HG03159 (cell line): Measurements from ENCODE around the gene SGTA.
"Not testable (repeated sequence)": the region's sequence is repeated elsewhere in the genome, so short reads cannot be mapped to it uniquely, and the experiment has no call there.

ENCODE experiments used
- ATAC-seq: cut with Tn5 transposase; IDR thresholded peaks from one replicate; pipeline ENCODE4 v1.9.1; 2021; ENCODE audit warnings: mild to moderate bottlenecking, moderate library complexity; ENCODE audit not compliant: unreplicated experiment

Gene SGTA

DNA sequence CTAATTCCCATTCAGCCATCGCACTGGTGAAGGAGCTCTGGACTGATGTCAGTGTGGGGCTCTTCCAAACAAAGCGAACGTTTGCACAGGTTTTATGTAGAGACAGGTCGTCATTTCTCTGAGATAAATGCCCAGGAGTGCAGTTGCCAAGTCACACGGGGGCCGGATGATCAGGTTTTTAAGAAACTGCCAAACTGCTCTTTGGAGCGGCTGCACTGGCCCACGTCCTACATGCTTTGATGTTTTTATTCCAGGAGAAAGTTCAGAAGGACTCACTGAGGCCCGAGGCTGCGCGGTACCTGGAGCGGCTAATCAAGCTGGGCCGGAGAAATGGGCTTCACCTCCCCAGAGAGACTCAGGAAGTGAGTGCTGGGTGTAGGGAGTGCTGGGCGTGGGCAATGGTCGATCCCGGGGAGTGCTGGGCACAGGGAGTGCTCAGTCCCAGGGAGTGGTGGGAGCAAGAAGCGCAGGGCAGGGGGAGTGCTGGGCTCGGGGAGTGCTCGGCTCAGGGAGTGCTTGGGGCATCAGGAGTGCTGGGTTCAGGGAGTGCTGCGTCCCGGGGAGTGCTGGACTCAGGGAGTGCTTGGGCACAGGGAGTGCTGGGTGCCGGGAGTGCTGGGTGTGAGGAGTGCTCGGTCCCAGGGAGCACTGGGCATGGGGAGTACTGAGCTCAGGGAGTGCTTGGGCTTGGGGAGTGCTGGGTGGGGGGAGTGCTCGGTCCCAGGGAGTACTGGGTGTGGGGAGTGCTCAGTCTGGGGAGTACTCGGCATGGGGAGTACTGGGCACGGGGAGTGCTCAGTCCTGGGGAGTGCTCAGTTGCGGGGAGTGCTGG is 13.0 kb upstream of the SGTA start:
- no peak for ATAC-seq

DNA sequence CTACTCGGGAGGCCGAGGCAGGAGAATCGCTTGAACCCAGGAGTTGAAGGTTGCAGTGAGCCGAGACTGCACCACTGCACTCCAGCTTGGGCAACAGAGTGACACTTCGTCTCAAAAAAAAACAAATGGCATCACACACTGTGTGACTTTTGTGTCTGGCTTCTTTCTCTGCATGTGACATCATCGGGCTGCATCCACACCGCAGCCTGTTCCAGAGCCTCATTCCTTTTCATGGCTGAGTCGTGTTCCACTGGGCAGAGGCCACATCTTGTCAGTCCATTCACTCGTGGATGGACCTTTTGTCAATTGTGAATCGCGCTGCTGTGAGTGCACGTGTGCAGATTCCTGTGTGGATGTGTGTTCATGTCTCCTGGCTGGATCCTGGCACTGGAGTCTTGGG is 10.5 kb upstream of the SGTA start:
- ATAC-seq, result no peak

DNA sequence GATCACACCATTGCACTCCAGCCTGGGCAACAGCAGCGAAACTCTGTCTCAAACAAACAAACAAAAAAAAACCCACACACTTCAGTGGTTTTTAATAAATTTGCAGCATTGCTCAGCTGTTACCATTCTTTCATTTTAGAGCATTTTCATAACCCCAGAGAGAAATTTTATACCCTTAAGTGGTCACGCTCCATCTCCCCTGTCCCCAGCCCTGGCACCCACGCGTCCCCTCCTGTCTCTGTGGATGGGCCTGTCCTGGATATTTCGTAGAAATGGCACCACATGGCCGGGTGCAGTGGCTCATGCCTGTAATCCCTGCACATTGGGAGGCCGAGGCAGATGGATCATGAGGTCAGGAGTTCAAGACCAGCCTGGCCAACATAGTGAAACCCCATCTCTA is 10.1 kb upstream of the SGTA start:
- ATAC-seq, result no peak

DNA sequence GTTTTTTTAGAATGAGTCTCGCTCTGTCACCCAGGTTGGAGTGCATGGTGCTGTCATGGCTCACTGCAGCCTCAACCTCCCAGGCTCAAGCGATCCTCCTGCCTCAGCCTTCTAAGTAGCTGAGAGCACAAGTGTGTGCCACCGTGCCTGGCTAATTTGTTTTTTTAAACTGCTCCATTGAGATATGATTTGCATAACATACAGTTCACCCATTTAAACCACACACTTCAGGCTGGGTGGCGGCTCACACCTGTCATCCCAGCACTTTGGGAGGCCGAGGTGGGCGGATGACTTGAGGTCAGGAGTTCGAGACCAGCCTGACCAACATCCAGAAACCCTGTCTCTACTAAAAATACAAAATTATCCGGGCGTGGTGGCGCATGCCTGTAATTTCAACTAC is 9.6 kb upstream of the SGTA start:
- ATAC-seq, result not testable (repeated sequence)

DNA sequence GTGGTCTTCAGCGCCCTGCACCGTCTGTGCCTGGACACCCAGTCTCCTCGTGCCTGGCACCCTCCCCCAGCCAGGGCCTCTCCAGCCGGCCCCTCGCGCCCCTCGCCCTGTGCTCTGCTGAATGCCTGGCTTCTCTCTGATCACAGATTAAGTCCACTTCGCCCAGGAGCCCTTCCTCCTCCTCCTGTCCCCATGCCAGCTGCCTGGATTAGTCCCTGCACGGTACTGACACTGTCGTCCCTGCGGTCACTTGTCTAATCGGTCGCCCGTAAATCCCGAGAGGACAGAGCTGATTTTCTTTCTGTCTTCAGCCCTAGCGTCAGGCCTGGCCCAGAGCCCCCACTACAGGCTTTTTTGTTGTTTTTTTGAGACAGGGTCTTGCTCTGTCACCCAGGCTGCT is 8.8 kb upstream of the SGTA start:
- ATAC-seq, result no peak

DNA sequence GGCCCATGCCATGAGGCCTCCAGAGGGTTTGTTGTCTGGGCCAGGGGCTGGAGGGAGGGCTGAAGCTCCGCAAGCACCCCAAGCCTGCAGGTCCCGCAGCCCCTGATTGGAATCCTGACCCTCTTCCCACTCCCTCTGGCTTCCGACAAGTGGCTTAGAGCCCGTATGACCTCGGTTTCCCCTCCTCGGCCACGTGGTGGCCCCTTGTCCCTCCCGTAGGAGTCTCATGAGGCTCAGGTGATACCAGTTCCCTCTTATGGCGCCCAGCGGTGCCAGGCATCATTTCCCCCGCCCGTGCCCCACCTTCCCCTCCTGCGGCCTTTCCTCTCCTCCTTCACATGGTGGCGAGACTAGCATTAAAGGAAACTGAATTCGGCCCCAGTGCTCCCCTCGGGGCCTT is 8.4 kb upstream of the SGTA start:
- no peak for ATAC-seq

DNA sequence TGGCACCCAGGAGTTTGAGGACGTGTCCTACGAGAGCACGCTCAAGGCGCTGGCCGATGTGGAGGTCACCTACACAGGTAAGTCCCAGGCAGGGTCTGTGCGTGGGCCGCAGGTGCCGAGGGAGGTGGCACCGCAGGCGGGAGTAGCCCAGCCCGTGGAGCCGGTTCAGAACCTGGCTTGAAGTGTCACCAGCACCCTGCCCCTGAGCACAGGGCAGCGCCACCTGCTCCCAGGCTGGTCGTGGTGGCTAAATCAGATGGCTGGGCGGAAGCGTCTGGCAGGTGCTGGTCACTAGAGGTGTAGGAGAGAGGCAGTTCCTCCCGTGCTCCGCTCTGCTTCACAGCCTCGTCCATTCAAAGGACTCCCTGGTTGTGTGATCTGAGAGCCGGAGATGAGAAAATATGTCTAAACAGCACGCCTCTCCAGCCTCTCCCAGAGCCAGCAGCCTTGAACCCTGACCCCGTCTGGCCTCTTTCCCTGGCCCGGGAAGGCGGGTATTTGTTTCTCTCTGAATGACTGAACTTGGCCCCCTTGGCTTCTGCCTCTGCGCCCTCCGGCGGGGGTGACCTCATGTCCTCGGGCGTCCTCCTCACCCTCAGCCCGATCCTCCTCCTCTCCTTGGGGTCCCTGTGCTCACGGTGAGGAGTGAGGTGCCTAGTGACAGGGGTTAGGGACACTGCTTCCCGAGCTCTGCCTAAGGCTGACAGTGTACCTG is 7.6 kb upstream of the SGTA start:
- no peak for ATAC-seq

DNA sequence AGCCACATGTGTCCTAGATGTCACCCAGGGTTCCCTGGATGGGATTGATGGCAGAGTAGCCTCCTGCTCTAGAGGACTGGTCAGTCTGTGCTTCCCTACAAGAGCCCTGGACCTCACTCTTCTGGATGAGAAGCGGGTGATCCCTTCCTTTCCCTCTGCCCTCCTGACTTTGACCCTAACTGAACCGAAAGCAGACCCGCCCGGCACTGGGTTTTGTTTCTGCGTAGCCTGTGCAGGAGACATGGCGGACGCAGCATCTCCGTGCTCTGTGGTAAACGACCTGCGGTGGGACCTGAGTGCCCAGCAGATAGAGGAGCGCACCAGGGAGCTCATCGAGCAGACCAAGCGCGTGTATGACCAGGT is 7.1 kb upstream of the SGTA start:
- no peak for ATAC-seq

DNA sequence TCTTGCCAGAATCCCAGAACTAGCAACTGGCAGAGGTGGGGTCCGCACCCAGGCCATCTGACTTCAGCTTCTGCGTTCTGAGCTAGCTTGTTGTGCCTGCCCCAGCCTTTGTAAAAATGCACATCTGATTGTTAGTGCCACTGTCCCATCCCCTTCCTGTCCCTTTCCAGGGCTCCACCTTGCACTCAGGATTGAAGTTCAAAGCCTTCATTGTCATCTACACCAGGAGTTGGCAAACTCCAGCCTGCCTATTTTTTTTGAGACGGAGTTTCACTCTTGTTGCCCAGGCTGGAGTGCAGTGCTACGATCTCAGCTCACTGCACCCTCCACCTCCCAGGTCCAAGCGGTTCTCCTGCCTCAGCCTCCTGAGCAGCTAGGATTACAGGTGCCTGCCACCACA is 5.2 kb upstream of the SGTA start:
- ATAC-seq, result no peak

DNA sequence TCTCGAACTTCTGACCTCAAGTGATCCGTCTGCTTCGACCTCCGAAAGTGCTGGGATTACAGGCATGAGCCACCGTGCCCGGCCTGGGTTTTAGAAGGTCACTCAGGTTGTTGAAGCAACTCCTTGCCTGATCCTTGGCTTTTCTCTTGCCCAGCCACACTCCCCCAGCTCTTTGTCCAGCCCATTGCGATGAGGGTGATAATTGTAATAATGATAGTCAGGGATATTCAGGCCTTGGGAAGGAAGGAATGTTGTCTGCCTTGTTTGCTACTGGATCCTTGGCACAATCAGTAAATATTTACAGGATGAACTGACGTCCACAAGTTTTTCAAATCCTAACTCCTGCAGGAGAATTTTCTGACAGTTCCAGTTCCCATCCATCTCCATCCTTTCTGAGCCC is 4.0 kb upstream of the SGTA start:
- ATAC-seq, result no peak

DNA sequence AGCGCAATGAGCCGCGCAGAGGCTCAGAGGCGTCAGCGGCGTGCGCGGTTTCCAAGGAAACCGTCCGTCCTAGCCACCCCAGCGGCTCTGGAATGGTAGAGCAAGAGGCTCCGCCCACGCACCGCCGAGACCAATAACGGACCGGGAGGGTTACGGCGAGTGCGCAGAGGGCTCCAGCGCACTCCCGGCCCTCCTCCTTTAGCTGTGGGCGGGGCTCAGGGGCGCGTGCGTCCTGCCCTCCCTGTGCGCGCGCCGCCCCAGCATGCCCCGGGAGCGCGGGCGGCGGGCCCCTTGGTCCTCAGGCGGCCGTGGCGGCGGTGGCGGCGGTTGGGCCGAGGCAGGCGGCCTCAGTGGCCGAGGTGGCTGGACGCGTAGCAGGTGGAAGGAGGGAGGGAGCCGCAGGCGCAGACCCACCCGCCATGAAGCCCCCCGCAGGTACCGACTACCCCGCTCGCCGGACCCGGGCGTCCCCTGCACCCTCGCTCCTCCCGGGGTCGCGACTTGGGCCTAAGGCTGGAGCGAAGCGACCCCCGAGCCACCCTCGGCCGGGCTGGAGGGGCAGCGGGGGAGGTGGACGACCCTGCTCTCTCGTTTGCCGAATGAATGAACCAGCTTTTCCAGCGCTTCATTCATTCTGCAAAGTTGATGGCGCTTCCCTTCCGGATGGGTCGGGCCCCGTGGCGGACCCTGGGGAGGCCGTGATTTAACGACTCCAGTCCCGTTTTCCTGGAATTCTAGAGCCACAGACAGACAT is 2.3 kb upstream of the SGTA start, which contains the start of gene THOP1:
Gene THOP1 (plus strand): TSS at position 260 of the 754 bp plus-strand sequence. CDS start 160 bp downstream, at position 420.
- ATAC-seq, result peak; percentile 62

DNA sequence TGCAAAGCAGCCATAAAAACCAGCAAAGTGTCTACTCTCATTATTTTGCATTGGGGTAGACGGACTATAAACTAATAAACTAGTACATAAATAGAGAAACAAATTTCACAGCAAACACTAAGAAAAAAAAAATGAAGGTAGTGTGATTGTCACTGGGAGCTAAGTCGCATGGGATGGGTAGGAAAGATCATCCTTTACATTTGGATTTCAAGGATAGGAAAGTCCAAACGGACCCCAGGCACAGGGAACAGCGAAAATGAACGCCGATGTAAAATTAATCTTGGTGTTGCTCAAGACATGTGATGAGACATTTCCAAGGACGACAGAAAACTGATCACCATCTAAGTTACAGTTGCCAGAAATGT is 690 bp upstream of the SGTA start:
- no peak for ATAC-seq

DNA sequence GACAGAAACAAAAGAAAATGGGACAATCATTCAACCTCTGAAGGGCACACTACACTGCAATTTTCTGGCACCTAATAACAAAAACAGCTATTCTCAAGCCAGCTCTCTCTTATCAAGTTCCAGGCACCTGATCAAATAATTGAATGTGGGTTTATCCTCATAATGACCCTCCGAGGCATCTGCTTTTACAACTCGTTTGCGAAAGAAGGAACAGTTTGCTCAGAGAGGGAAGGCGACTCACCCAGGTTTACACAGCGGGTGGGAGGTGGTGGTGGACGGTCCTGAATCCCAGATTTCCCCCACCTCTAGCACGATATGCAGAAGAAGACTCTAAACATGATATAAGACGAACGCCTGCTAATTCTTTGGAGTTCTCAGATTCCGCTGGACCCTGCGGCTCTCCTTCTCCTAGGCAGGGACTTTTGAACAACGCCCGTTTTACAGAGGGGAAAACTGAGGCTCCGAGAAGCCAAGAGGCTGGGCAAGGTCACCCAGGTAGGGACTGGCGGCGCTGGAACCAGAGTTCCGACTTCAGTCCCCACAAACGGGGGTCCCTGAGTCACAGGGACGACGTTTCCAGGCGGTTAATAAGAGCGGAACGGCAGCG is 641 bp downstream of the SGTA start:
- no peak for ATAC-seq

DNA sequence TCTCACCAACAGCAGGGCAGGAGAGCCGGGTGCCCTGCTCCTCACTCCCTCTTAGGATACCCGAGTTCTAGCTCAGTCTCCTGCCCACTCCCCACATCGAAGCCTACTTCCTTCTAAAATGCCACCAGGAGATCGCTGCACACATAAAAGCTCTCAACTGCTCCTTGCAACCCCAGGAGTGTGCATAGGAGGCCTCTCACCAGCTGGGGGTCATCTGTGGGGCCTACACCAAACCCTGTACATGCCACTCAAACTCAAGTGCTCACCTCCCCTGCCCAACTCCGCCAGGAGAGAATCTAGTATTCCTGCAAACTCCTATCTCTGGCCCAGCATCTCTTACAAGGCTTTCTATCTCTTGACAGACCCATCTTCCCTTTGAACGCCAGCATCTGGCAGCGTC is 2.8 kb downstream of the SGTA start:
- ATAC-seq, result no peak

DNA sequence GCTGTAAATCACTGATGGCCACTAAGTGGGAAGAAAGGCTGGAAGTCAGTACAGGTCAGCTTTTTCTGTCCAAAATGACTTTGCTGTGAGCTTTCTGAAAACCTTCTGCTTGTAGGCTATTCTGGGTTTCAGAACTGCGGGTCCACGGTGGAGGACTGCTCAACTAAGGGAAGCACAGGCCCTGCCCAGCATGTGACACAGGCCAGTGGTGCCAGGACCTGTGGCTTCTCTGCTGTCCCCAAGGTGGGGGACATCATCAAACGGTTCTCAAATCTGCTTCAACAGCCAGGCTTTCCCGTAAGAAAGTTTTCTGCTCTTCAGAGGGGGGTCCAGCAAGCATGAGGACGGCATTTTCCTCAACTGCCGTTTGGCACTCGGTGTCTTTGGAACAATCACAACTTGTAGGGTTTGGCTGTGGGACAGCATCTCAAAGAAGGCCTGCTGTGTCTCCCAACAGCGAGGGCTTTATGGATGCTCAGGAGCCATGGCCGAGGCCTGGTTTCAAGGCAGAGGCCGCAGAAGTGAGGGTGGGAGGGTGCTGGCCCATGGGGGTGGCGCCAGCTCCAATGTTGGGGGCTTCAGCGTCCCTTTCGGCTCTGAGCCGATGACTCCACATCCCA is 3.8 kb downstream of the SGTA start:
- ATAC-seq, result no peak

DNA sequence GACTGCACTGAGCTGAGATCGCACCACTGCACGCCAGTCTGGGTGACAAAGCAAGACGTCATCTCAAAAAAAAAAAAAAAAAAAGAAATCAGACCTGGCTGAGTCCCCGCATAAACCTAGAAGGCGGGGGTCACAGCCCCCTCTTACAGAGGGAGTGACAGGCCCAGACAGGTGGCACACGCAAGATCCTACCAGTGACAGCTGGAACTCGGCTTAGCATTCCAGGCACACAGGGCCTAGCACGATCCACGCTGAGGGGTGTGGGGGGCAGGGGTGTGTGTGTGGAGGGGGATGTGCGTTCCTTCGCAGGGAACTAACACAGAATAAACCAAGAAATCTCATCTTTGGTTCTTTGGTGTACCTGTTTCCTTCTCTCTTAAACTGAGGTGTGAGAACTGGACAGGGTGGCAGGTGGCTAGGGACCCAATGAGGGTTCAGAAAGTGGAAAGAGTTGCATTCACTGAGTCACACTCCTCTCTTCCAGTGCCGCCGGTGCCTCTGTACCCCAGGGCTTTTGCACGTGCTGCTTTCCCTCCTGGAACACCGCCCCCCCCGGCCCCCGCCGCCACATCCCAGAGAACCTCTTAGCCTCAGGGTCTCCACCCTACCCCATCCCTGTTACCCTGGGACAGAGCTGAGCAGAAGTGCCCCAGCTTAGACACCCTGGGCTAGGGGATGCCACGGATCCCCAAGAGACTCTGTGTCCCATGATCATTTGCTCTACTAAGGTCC is 5.0 kb downstream of the SGTA start:
- no peak for ATAC-seq

DNA sequence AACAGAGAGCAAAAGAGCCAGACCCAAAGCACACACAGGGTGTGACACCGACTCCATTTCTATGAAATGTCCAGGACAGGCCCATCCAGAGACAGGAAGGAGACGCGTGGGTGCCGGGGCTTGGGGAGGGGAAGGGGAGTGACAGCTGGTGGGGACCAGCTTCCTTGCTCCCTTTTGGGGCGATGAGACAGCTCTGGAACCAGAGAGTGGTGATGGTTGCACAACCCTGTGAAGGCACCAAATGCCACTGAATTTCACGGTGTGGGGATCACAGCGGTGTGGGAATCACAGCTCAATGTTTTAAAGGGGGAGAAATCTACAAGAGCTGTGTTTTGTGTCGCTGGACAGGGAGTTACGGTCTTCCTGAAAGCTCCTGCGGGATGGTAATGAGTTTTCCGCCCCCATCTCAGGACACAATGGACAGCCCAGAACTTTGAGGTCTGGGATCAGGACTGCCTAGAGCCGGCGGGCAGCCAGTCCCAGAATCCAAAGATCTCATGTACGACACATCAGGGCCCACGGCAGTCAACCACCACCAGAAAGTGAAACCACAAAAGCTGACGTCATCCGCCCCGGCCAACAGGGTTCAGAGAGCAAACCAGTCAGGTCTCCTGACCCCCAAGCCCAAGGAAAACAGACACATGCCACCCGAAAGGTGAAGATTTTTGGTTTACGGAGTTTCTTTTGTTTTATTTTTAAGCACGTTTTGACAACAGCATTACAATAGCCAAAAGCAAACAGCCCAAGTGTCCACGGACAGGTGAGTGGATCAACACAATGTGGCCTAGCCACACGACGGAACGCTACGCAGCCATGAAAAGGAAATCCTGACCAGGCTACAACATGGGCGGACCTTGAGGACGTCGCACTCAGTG is 7.3 kb downstream of the SGTA start:
- no peak for ATAC-seq

DNA sequence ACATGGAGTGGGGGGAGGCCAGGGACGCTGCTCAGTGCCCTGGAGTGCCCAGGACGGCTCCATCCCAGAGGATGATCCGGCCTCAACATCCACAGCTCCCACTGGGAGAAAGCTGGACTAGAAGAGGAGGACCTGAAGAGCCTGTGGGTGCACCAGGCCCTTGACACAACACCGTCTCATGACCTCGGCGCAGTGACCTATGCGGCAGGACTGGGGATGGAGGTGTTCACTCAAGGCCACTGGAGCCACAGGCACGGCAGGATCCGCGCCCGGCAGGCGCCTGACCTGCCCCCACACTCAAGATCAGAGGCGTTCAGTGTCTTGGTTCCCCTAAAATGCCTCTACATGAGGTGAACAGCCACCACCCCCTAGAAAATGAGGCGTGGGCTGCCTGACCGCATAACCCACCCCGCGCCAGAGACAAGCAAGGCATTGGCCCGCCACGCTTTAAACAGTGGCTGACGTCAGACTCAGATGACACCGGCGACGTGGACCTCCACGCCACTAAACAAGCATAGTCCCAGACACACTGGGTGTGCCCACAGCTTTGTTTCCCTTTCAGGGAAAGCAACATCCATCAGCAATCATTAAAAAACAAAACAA is 8.0 kb downstream of the SGTA start:
- no peak for ATAC-seq
